T-helper 1 cell (primary cell): ENCODE results near the gene PAGE4.

ENCODE experiments used
- DNase-seq, 5 donors: peaks; one replicate each; pipeline ENCODE4 v3.0.0-alpha.2; 2012 to 2020

Gene PAGE4

DNA sequence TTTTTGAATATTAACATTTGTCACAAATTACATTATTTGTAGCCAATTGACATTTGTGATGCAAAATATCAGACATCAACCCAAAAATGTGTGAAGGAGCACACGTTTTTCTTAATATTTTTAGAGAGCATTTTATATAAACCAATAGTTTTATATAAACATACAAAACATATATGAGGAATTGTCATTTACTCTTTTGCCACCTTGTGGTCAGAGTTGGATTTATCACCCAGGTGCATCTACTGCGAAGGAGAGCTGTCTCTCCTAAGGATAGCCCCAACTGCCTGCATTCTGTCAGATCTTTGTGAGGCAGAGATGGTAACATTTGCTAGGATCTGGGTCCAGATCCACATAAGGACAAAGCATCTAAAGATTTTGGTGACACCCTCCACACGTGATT is 47.6 kb downstream of the PAGE4 start:
- DNase-seq = peak in 1 of 5 donors; percentile 22

DNA sequence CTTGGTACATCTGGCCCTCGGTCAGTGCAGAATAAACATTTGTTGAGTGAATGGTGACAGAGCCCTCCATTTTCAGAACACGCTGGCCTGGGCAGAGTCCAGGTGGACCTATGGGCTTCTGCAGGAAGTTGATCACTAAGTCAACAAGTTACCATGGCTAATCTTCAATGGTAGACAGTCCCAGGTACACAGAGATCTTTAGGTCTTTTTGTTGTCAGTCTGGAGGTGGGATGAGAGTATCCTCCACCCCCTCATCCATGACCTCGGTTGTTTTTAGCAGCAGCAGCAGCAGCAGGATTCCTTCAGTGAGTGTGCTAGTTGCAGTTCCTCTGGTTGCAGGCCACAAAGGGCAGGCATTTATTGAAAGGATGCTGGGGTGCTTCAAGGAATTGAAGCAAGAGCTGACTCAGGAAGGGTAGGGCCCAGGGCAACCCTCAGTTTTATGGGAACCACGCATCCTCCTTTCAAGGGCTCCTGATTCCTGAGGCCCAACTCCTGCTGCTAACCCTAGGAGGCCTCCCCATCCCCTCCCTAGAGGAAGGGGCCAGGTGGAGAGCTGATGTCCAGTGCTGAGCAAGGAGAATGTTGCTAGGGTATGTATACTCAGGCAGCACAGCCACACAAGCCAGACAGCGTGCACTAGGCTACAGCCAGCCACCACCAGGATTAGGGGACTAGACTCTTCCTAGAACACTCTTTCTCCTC is 48.4 kb downstream of the PAGE4 start:
- no peak for DNase-seq

DNA sequence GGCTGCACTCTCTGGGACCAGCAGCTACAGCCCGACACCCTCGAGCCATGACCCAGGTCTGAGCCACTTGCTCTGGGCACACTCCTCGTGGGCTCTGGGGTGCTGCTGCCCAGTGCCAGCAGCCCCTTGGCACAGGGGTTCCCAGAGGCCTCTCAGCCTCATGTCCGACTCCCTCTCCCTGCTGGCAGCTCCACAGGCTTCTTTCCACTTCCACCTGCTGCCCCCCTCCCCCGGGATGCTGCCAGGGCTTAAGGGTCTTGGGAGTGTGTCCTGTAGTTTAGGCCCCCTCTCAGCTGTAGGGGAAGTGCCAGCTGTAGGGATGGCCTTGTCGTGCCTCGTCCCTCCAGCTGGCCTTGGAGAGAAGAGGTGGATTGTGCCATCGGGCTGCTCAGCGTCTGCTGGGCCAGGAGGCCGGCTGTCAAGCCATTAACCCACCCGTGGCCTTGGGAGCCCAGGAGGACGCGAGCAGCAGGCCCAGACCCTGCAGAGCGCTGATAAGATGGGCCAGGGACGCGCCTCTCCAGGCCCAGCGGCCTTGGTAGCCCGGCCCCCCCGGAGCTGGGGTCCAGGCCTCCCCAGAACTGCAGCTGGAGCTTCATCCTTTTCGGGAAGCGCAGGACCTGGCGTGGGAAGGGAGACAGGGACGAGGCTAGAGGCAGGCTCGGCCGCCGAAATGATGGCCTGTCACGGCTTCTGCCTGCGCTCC is 49.2 kb downstream of the PAGE4 start:
- no peak for DNase-seq

DNA sequence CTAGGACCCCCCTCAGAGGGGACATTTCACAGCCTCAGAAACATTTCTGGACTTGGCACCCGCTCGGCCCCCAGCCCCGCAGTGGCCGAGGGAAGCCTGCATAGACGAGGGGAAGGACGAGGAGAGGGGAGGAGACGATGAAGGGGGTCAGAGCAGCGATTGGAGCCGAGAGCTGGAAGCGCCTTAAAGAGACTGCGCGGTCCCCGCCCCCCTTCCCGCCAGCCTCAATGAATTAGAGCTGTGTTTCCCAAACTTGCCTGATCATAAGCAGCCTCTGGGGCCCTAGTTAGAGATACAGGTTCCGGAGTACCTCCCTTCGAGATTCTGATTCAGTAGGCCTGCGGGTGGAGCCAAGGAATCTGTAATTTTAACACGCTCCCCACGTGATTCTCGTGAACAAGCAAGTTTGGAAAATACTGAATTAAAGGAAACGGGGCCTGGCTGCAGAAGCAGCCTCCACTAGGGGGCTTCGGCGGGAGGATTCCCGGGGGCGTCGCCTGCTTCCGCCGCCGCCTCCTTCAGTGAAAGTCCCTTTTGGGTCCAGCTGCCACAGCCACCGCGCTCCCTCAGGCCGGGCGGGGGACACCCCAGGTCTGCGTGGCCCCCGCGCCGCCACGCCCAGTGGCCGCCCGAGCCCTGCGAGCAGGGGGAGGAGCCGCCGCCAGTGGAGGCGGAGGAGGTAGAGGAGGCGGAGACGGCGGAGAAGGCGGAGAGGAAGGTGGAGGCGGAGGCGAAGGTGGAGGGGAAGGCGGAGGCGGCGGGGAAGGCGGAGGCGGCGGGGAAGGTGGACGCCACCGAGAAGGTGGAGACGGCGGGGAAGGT is 49.9 kb downstream of the PAGE4 start, which contains the start of gene USP27X:
Gene USP27X (plus strand): TSS at position 651 of the 822 bp plus-strand sequence. CDS start 824 bp downstream, outside the sequence.
- peak; percentile 73 to 84 (median 75) for DNase-seq

DNA sequence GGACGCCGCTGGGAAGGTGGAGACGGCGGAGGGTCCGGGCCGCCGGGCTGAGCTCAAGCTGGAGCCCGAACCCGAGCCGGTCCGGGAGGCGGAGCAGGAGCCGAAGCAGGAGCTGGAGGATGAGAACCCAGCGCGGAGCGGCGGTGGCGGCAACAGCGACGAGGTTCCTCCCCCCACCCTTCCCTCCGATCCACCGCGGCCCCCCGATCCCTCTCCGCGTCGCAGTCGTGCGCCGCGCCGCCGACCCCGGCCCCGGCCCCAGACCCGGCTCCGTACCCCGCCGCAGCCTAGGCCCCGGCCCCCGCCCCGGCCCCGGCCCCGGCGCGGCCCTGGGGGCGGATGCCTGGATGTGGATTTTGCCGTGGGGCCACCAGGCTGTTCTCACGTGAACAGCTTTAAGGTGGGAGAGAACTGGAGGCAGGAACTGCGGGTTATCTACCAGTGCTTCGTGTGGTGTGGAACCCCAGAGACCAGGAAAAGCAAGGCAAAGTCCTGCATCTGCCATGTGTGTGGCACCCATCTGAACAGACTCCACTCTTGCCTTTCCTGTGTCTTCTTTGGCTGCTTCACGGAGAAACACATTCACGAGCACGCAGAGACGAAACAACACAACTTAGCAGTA is 50.7 kb downstream of the PAGE4 start:
- no peak for DNase-seq

DNA sequence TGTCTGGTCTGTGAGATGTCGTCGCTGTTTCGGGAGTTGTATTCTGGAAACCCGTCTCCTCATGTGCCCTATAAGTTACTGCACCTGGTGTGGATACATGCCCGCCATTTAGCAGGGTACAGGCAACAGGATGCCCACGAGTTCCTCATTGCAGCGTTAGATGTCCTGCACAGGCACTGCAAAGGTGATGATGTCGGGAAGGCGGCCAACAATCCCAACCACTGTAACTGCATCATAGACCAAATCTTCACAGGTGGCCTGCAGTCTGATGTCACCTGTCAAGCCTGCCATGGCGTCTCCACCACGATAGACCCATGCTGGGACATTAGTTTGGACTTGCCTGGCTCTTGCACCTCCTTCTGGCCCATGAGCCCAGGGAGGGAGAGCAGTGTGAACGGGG is 51.6 kb downstream of the PAGE4 start:
- no peak for DNase-seq
